ENCODE results near the gene RBBP8. TPM values are rescaled to one million over a fixed set of nuclear protein-coding genes. Genes with fewer than 3 reads are reported as not detected.

RBBP8 gene
- total and polyA plus RNA-seq, 4 donors = 6.5 to 9.8 (median 7.4) TPM

DNA sequence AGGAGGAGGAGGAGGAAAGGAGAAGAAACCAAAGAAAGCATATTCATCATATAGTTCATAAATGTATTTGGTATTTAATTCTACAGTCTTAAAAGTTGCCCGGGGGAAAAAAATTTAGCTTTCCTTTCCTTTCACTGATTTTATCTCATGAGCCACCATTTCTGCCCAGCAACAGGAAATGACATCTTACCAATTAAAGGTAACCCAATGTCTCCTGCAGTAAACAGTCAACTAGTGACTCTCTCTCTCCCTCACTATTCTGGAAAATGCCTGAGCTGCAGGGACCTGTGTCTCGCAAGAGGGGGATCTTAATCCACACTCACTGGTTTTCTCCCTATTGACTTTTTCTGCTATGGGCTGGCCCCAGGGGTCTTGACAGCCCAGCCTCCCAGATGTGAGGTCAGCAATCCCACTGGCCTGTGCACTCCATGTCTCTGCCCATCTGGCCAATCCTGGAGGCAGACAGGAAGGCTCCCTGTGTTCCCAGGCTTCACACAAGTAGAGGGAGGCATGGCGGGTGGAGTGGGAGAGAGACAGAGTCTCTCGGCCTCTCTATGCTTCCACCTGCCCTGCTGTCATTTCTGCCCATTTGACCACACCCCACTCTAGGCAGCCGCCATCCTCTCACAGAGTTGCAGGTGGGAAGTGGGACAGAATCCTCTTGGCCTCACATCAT, 116.7 kb downstream of the RBBP8 start:
- Histone ChIP-seq H3K4me1 (ENCODE audit: control insufficient read depth in 4 of 4, insufficient read depth in 4 of 4, low read length in 3 of 4) (no peaks in the 10 kb centered on the region), H3K27me3 (ENCODE audit: control insufficient read depth in 4 of 4, insufficient read depth in 4 of 4, low read length in 3 of 4) (no peaks in the 10 kb centered on the region), H3K9ac (ENCODE audit: low read depth in 1 of 2, low read length in 2 of 2) (no peak overlapping the region), H3K36me3 (ENCODE audit: control insufficient read depth in 4 of 4, insufficient read depth in 3 of 4, low read depth in 1 of 4, low read length in 3 of 4) (no peaks in the 10 kb centered on the region), H3K27ac (ENCODE audit: low read depth in 1 of 2, low read length in 2 of 2) (no peak overlapping the region), H3K9me3 (ENCODE audit: control insufficient read depth in 4 of 4, low read length in 3 of 4) (no peaks in the 10 kb centered on the region), H3K4me3 (ENCODE audit: low read depth in 1 of 3, low read length in 3 of 3) (no peak overlapping the region)
- TF ChIP-seq YY1 (IDR thresholded peaks at IDR 0.05) = no peak
- no peak for TF ChIP-seq TAF1 (conservative IDR thresholded peaks at IDR 0.05)
- TF ChIP-seq NR2F2 (IDR thresholded peaks at IDR 0.05) = no peak
- DNase-seq (ENCODE audit: low spot score) = no peak
- 90% methylated on average over 5 of the region's 5 CpGs for WGBS

DNA sequence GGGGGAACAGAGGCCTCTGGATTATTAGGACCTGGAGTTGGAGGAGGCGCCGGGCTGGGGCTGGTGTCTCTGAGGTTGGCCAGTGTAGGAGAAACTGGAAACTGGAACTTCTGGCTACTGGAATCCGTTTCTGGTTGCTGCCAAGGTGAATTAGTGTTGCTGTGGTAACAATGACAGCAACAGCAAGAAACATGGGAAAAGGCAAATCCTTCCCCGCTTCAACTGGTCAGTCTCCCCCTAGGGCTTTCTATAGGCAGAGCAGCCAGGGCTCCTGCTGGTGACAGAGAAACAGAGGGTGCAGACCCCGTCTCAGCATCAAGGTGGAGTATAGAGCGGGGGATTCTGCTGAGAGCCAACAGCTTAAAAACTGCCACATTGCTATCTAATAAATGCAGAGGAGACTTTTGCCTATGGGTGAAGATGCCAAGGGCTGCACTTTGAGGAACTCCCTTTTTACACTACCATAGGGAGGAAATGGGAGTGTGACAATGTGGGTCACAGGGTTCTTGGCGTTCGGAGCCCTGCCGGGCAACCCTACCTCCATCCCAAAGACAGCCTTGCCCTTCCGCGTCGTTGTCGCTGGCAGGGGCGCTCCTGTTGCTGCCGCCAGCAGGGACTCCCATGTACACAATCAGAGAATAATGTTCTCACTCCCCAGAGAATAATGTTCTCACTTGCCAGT, 120.8 kb downstream of the RBBP8 start:
- Histone ChIP-seq H3K4me1 (ENCODE audit: control insufficient read depth in 4 of 4, insufficient read depth in 4 of 4, low read length in 3 of 4) (no peaks in the 10 kb centered on the region), H3K9me3 (ENCODE audit: control insufficient read depth in 4 of 4, low read length in 3 of 4) (no peaks in the 10 kb centered on the region), H3K27ac (ENCODE audit: low read depth in 1 of 2, low read length in 2 of 2) (no peak overlapping the region), H3K9ac (ENCODE audit: low read depth in 1 of 2, low read length in 2 of 2) (no peak overlapping the region), H3K27me3 (ENCODE audit: control insufficient read depth in 4 of 4, insufficient read depth in 4 of 4, low read length in 3 of 4) (no peaks in the 10 kb centered on the region), H3K36me3 (ENCODE audit: control insufficient read depth in 4 of 4, insufficient read depth in 3 of 4, low read depth in 1 of 4, low read length in 3 of 4) (no peaks in the 10 kb centered on the region), H3K4me3 (ENCODE audit: low read depth in 1 of 3, low read length in 3 of 3) (no peak overlapping the region)
- DNase-seq (ENCODE audit: low spot score) = no peak
- 52% methylated on average over 15 of the region's 15 CpGs for WGBS
- TF ChIP-seq JUND (IDR thresholded peaks at IDR 0.05) (no peak), RXRA (IDR thresholded peaks at IDR 0.05) (no peak), SP1 (IDR thresholded peaks at IDR 0.05) (no peak), EGR1 (IDR thresholded peaks at IDR 0.05; ENCODE audit: low read depth in 2 of 2) (no peak), RAD21 (IDR thresholded peaks at IDR 0.05) (no peak), HNF4A (conservative IDR thresholded peaks at IDR 0.05) (no peak), HNF4G (IDR thresholded peaks at IDR 0.05) (no peak)
- TF ChIP-seq, protein P1, sequence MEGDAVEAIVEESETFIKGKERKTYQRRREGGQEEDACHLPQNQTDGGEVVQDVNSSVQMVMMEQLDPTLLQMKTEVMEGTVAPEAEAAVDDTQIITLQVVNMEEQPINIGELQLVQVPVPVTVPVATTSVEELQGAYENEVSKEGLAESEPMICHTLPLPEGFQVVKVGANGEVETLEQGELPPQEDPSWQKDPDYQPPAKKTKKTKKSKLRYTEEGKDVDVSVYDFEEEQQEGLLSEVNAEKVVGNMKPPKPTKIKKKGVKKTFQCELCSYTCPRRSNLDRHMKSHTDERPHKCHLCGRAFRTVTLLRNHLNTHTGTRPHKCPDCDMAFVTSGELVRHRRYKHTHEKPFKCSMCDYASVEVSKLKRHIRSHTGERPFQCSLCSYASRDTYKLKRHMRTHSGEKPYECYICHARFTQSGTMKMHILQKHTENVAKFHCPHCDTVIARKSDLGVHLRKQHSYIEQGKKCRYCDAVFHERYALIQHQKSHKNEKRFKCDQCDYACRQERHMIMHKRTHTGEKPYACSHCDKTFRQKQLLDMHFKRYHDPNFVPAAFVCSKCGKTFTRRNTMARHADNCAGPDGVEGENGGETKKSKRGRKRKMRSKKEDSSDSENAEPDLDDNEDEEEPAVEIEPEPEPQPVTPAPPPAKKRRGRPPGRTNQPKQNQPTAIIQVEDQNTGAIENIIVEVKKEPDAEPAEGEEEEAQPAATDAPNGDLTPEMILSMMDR (IDR thresholded peaks at IDR 0.05; ENCODE audit: low read depth, low read length, missing input control) = no peak
- TF ChIP-seq, protein P2, sequence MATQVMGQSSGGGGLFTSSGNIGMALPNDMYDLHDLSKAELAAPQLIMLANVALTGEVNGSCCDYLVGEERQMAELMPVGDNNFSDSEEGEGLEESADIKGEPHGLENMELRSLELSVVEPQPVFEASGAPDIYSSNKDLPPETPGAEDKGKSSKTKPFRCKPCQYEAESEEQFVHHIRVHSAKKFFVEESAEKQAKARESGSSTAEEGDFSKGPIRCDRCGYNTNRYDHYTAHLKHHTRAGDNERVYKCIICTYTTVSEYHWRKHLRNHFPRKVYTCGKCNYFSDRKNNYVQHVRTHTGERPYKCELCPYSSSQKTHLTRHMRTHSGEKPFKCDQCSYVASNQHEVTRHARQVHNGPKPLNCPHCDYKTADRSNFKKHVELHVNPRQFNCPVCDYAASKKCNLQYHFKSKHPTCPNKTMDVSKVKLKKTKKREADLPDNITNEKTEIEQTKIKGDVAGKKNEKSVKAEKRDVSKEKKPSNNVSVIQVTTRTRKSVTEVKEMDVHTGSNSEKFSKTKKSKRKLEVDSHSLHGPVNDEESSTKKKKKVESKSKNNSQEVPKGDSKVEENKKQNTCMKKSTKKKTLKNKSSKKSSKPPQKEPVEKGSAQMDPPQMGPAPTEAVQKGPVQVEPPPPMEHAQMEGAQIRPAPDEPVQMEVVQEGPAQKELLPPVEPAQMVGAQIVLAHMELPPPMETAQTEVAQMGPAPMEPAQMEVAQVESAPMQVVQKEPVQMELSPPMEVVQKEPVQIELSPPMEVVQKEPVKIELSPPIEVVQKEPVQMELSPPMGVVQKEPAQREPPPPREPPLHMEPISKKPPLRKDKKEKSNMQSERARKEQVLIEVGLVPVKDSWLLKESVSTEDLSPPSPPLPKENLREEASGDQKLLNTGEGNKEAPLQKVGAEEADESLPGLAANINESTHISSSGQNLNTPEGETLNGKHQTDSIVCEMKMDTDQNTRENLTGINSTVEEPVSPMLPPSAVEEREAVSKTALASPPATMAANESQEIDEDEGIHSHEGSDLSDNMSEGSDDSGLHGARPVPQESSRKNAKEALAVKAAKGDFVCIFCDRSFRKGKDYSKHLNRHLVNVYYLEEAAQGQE (IDR thresholded peaks at IDR 0.05) = no peak

DNA sequence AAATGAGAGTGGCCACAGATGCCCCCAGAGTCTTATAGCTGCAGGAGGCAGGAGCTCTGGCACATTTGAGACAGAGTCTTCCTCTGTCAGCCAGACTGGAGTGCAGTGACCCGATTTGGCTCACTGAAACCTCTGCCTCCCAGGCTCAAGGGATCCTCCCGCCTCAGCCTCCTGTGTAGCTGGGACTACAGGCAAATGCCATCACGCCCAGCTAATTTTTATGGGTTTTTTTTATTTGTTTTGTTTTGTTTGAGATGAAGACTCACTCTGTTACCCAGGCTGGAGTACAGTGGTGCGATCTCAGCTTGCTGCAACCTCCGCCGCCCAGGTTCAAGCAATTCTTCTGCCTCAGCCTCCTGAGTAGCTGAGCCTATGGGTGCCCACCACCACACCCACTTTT, 121.4 kb downstream of the RBBP8 start:
- whole genome bisulfite sequencing = 89% methylated on average over 6 of the region's 6 CpGs
- H3K4me3 ChIP-seq (ENCODE audit: low read depth in 1 of 3, low read length in 3 of 3) = no peak overlapping the region
- no peak for DNase-seq (ENCODE audit: low spot score)
- no peaks in the 10 kb centered on the region for H3K27me3 ChIP-seq (ENCODE audit: control insufficient read depth in 4 of 4, insufficient read depth in 4 of 4, low read length in 3 of 4)
- H3K4me1 ChIP-seq (ENCODE audit: control insufficient read depth in 4 of 4, insufficient read depth in 4 of 4, low read length in 3 of 4) = no peaks in the 10 kb centered on the region
- H3K9ac ChIP-seq (ENCODE audit: low read depth in 1 of 2, low read length in 2 of 2) = no peak overlapping the region
- H3K27ac ChIP-seq (ENCODE audit: low read depth in 1 of 2, low read length in 2 of 2) = no peak overlapping the region
- H3K36me3 ChIP-seq (ENCODE audit: control insufficient read depth in 4 of 4, insufficient read depth in 3 of 4, low read depth in 1 of 4, low read length in 3 of 4) = no peaks in the 10 kb centered on the region
- H3K9me3 ChIP-seq (ENCODE audit: control insufficient read depth in 4 of 4, low read length in 3 of 4) = no peaks in the 10 kb centered on the region
- TF ChIP-seq NR2F2 (IDR thresholded peaks at IDR 0.05) (no peak), YY1 (IDR thresholded peaks at IDR 0.05) (no peak), HNF4G (IDR thresholded peaks at IDR 0.05) (no peak), FOXA2 (IDR thresholded peaks at IDR 0.05) (no peak), HNF4A (conservative IDR thresholded peaks at IDR 0.05) (no peak), GABPA (IDR thresholded peaks at IDR 0.05 in 1 of 2, conservative IDR thresholded peaks at IDR 0.05 in 1 of 2) (no peak), RAD21 (IDR thresholded peaks at IDR 0.05) (no peak)
- TF ChIP-seq, protein P2 (IDR thresholded peaks at IDR 0.05) = no peak
- TF ChIP-seq, protein P3, sequence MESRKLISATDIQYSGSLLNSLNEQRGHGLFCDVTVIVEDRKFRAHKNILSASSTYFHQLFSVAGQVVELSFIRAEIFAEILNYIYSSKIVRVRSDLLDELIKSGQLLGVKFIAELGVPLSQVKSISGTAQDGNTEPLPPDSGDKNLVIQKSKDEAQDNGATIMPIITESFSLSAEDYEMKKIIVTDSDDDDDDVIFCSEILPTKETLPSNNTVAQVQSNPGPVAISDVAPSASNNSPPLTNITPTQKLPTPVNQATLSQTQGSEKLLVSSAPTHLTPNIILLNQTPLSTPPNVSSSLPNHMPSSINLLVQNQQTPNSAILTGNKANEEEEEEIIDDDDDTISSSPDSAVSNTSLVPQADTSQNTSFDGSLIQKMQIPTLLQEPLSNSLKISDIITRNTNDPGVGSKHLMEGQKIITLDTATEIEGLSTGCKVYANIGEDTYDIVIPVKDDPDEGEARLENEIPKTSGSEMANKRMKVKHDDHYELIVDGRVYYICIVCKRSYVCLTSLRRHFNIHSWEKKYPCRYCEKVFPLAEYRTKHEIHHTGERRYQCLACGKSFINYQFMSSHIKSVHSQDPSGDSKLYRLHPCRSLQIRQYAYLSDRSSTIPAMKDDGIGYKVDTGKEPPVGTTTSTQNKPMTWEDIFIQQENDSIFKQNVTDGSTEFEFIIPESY (IDR thresholded peaks at IDR 0.05) = no peak

Data from liver (tissue), 9 donors.